WI38 (cell line): ENCODE measurements around the gene ADRA2C.
"Not testable (repeated sequence)": the region's sequence is repeated elsewhere in the genome, so short reads cannot be mapped to it uniquely, and the experiment has no call there.

Experiments
- H3K4me3 ChIP-seq: 2 replicates; pipeline ENCODE4 v1.5.1; 2011; ENCODE audit warnings: low read depth, mild to moderate bottlenecking, control low read depth, low read length
- CTCF ChIP-seq: IDR thresholded peaks from 2 replicates; pipeline ENCODE4 v1.5.1; 2012; ENCODE audit warnings: low read depth, mild to moderate bottlenecking, control low read depth, low read length

ADRA2C gene

DNA sequence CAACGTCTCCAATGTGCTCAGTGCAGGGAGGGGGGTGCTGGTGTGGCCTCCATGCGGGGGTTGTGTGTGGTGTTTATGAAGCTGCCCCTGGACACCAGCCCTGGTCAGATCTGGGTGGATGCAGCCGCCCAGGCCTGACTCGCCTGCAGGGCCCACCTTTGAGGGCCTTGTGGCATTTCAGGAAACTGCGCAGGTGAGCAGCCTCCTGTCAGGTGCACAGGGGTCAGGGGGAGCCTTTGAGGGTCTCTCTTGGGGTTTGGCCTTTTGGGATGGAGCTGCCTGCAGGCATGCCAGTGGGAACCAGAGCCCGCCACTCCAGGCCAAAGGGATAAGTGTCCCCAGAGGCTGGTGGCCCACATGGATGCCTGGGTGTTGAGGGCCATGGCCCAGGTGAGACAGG, 45.4 kb downstream of the ADRA2C start:
- no peak for TF ChIP-seq CTCF
- no peak overlapping the region for H3K4me3 ChIP-seq

DNA sequence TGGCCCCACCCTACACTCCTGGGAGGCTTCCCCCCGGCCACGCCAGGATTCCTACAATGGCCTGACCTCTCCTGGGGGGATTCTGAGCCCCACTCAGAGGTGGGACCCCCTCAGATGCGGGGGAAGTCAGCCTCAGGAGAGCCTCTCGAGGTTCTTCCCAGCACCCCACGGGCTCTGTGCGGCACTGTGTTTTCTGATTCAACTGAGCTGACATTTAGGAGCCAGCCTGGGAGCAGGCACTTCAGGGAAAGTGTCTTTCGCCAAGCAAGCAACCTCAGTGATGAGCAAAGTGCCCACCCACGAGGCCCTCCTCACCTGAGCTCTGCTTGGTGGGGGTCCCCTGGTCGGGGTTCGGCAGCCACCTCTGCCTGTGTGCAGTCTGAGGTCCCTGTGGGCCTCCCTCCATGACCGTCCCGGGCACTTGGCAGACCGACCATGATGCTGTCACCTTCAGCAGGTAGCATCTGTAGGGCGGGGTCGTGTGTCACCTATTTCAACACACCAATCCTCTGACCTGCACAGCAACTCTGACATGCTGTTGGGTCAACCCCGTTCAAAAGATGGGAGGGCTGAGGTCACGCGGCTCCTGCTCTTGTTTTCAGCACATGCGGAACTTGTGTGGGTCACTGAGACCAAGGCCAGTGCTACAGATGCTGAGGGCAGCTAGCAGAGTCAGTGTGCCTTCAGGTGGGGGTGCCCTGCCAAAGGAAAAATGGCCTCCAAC, 46.2 kb downstream of the ADRA2C start:
- TF ChIP-seq CTCF, result no peak

DNA sequence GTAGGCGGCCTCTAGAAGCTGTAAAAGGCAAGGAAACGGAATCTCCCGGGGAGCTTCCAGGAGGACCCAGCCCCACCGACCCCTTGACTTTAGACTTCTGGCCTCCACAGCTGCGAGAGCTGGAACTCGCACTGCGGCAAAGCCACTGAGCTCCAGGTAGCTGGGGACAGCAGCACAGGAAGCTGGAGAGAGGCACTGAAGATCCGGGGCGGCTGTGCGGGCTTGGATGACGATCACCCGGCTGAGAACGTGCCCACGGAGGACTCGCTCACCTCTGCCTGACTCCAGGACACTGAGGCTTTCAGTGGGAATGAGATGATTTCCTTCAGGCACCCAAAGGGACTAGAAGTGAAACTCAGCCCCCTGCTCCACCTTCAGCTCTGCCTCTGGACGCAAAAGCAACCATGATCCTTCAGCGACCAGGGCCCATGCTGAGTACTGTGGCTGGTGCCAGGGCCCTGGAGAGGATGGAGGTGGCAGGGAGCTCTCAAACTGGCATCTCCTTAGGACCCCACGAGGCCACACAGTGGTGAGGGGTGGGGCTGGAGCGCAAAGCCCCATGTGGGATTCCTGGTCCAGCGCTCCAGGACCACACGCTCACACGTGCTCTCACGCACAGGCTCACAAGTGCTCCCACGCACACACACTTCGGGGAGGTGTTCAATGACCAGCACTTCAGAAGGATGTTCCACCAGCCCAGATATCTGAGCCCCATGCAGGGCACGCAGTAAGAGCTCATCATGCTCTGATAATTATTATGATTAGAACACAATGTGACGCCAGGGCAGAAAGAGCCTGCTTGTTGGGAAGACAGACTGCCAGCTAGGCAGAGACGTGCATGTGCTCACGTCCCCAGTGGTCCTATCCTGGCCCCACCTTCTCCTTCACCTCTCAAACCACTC, 47.2 kb downstream of the ADRA2C start:
- TF ChIP-seq CTCF, result no peak
- no peak overlapping the region for H3K4me3 ChIP-seq

More for the DNA sequence above, 46.2 kb downstream of the ADRA2C start:
- no peak overlapping the region for H3K4me3 ChIP-seq

- no peak overlapping the region for H3K4me3 ChIP-seq
- TF ChIP-seq CTCF, result no peak
Observed at GRCh38 chr4:3814053-3814570, 47.9 kb downstream of the ADRA2C start.

GRCh38 chr4:3814838-3815237, 48.7 kb downstream of the ADRA2C start:
- not testable (repeated sequence) for H3K4me3 ChIP-seq

DNA sequence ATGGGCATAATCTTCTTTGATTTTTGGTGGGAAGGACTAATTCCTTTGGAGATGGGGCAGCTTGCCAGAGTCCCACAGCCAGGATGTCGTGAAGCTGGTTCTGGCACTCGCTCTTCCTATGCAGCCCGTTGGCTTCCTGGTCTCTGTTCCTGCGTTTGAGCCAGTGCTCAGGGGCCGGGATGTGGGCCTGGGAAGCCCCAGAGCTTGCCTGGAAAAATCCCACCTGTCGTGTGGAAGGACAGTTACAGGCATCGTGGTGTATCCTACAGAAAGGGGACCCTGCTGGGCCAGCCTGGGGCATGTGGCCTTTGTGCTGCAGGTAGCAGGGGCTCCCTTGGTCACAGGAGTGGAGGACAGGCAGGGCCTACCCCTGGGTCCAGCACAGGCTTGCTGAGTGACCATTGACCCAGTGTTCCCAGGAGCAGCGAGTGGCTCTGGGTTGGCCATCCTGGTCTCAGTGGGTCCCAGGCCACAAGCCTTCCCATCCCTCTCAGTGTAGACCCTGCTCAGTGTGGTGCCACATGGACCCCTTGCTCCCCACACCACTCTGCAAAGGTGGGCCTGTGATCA, 50.2 kb downstream of the ADRA2C start:
- H3K4me3 ChIP-seq, result no peak overlapping the region
- TF ChIP-seq CTCF, result no peak

DNA sequence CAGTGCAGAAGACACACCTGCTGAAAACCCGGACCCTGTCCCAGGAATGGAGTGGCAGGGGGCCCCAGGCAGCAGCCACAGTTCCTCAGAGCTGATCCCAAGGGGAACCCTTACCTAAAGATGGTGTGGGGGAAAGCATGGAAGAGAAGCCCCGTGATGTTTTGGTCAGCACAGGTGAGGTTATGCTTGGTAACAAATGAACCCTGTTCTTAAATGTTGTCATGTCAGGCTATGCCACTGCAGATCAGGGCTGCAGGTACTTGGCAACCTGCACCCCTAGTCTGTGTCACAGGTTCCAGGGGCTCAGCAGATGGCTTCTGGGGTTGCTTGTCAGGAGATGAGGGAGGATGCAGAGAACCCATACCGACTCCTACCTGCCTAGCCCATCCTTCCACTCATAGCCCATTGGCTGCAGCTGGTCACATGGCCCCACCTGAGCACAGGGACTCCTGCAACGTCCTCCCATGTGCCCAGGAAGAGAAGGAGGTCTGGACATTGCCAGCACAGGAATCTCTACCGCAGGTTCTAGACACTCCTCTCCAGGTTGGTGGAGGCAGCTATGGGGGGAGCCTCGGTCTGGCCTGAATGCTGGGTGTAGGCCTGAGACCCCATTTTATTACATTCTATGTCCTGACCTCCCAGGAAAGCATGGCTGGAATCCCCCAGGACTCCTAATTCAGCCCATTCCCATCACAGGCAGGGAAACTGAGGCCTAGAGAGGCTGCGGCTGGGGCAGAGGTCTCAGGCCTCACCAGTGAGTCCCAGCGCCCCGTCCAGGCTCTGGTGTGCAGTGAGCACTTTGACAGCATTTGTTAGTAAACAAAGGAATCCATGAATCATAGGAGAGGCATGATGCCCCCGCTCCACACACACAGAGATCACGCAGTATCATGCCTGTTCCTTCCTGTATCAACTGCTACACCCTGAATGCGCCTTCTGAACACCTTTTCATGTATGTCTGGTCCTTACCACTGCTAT, 51.1 kb downstream of the ADRA2C start:
- TF ChIP-seq CTCF, result no peak
- H3K4me3 ChIP-seq, result no peak overlapping the region
